Adrenal gland (tissue), 5 donors: ENCODE data around the gene CFAP97D1.

ENCODE experiments used
- CTCF ChIP-seq, 6 experiments: fragments of 450-650 bp in 4 of 6; fragments of 200-600 bp in 2 of 6; sonication (generic) in 1 of 6; IDR thresholded peaks; 1 replicate in 5 of 6; 2 replicates in 1 of 6; pipeline versions ENCODE4 v1.5.1 to v1.8.0; 2016 to 2021; ENCODE audit warnings: antibody characterized with exemption in 6 of 6, mild to moderate bottlenecking in 2 of 6, moderate library complexity in 1 of 6
- POLR2A ChIP-seq, 2 donors: fragments of 450-650 bp; IDR thresholded peaks; one replicate each; pipeline ENCODE4 v1.6.1; 2017; ENCODE audit warnings: antibody characterized with exemption in 2 of 2, mild to moderate bottlenecking in 2 of 2, moderate library complexity in 1 of 2
- donor health status: DM: no; HTN: no; CAD: no.

- no peak for TF ChIP-seq CTCF (IDR thresholded peaks at IDR 0.05)
- TF ChIP-seq POLR2A (IDR thresholded peaks at IDR 0.05) = no peak
Observed at GRCh38 chr17:43758497-43759174, 21.6 kb upstream of the CFAP97D1 start, which contains the start of gene SOST.
